GM19463 (cell line): ENCODE data around the gene SORL1.
A peak's percentile ranks its signal among the peaks of the same experiment; 100 is the strongest.

Experiments
- ATAC-seq: cut with Tn5 transposase; IDR thresholded peaks from one replicate; pipeline ENCODE4 v1.9.1; 2021; ENCODE audit warnings: mild to moderate bottlenecking, moderate library complexity; ENCODE audit not compliant: unreplicated experiment

The SORL1 gene

DNA sequence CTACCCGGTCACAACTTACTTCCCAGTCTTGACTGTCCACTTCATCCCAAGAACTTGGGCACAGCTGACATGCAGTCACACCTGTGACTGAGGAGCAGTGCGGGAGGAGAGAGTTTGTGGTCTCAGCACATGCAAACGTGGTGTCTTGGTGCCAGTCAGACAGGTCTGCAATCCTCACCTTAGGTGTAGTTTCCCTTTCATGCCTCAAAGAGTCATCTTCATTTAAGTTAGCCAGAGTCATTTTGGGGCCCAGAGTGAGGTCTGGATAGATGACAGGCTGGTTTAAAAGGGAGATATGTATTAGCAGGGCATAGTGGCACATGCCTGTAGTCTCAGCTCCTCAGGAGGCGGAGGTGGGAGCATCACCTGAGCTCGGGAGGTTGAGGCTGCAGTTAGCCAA is 109.1 kb downstream of the SORL1 start:
- ATAC-seq = no peak

DNA sequence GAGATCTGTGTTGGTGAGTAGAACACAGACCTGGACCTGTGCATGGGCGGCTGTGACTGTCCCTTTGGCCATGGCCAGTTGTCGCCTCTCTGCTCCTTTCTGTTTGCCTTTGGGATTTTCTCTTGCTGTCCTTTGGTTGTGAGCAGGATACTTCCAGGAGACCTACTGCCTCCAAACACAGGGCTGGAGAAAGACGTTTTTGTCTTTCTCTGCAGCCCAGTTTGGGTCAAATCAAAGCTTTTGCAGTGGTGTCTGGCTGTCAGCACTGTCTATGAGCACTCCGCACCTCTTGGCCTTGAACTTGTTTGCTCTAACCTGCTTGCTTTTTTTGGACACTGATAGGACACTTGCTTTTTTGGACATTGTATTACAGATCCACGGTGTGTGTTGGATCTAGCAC is 109.6 kb downstream of the SORL1 start:
- ATAC-seq = no peak

- ATAC-seq = no peak
Measured at GRCh38 chr11:121563003-121563402, 110.9 kb downstream of the SORL1 start.

DNA sequence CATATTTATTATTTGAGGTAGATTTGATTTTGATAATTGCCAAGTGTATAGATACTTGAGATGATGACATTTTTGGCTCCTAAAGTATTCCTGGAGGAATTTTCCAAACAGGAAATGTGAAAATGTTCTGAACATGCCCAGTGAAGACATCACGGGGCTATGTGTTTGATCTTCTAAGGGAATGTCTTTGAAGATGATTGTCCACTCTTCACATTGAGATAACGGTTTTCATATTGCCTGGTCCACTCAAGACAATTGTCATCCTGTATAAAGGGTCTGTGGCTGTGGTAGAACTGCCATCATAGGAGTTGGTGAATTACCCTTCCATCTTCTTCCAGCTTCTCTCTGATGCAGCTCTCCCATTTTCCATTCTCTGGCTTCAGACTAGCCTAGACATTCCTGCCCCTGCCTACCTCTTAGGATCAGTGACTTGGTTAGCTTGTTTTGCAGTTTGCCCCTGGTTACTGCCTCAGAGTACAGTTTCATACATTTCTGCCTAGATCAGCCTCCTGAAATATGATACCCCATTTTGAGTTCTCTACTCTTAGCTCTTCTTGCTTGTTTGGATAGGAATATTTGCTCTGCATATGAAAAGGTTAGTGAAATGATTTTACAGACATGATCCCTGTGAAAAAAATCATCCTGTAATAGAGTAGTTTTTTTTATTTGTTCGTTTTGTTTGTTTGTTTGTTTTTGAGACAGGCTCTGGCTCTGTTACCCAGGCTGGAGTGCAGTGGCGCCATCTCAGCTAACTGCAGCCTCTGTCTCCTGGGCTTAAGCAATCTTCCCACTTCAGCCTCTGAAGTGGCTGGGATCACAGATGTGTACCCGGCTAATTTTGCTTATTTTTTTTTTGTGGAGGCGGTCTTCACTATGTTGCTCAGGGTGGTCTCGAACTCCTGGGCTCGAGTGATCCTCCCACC is 112.0 kb downstream of the SORL1 start:
- ATAC-seq = no peak

GRCh38 chr11:121564948-121565684 is 113.0 kb downstream of the SORL1 start:
- no peak for ATAC-seq

GRCh38 chr11:121566279-121567168 is 114.4 kb downstream of the SORL1 start:
- ATAC-seq = no peak

DNA sequence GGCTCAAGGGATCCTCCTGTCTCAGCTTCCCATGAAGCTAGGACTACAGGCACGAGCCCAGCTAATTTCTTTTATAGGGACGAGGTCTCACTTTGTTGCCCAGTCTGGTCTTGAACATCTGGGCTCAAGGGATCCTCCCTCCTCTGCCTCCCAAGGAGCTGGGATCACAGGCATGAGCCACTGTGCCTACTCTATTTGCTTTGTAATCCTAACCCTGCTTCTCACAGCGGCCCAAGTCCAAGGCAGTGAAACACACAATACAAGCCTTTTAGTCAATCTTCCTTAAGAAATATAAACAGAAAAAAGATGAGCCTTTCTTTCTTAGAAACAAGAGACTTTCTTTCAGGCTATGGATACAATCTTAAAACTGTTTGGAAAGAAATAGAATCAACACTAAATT is 115.9 kb downstream of the SORL1 start:
- no peak for ATAC-seq

DNA sequence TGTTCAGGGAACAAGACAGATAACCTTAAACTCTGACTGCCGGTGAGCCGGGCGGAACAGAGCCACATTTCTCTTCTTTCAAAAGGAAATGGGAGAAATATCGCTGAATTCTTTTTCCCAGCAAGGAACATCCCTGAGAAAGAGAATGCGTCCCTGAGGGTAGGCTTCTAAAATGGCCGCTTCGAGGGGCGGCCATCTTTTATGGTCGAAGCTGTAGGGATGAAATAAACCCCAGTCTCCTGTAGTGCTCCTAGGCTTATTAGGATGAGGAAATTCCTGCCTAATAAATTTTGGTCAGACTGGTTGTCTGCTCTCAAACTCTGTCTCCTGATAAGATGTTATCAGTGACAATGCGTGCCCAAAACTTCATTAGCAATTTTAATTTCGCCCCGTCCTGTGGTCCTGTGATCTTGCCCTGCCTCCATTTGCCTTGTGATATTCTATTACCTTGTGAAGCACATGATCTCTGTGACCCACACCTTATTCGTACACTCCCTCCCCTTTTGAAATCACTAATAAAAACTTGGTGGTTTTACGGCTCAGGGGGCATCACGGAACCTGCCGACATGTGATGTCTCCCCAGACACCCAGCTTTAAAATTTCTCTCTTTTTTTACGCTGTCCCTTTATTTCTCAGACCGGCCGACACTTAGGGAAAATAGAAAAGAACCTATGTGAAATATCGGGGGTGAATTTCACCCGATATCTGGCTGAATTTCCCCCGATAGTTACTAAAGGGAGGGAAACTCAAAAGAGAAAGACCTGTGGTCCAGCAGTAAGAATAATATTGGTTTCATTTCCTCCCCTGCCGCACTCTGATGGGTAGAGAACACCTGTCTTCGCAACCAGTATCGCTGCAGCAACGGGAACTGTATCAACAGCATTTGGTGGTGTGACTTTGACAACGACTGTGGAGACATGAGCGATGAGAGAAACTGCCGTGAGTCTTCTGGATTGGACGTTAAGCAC is 117.5 kb downstream of the SORL1 start:
- peak; percentile 95 for ATAC-seq

DNA sequence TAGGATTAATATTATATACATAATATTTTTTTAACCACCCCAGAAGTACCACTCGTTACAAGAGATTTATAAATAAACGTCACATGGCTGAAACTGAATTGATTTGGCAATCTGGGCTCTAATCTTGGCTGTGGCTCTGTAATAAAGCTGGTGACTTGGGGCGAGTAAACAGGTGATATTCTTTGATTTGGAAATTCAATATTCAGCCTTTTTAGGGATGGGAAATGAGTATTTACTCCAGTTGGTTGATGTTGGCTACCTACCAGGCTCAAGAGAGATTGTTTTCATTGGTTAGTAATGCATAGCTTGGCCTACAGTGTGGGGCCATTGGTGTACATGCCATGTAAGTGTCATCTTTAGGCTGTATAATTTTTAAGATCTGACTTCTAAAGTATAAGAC is 118.3 kb downstream of the SORL1 start:
- ATAC-seq = no peak

- no peak for ATAC-seq
Measured at GRCh38 chr11:121571506-121571905, 119.4 kb downstream of the SORL1 start.

GRCh38 chr11:121572571-121573059 is 120.5 kb downstream of the SORL1 start:
- ATAC-seq = no peak

GRCh38 chr11:121574801-121575200 is 122.7 kb downstream of the SORL1 start:
- ATAC-seq = no peak

GRCh38 chr11:121575250-121575962 is 123.3 kb downstream of the SORL1 start:
- peak; percentile 75 for ATAC-seq

DNA sequence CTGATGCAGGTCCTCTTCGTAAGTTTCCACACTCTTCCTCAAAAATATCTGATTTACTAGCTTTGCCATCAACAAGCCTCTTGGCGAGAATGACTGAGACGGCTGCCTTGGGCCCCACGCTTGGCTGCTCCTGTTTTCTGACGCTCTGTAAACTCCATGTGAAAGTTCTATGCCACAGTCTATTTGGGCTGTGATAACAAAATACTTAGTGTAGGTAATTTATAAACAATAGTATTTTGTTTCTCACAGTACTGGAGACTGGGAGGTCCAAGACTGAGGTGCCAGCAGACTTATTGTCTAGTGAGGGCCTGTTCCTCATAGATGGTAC is 123.8 kb downstream of the SORL1 start:
- ATAC-seq = peak; percentile 34

- ATAC-seq = no peak
Measured at GRCh38 chr11:121576531-121576930, 124.4 kb downstream of the SORL1 start.

DNA sequence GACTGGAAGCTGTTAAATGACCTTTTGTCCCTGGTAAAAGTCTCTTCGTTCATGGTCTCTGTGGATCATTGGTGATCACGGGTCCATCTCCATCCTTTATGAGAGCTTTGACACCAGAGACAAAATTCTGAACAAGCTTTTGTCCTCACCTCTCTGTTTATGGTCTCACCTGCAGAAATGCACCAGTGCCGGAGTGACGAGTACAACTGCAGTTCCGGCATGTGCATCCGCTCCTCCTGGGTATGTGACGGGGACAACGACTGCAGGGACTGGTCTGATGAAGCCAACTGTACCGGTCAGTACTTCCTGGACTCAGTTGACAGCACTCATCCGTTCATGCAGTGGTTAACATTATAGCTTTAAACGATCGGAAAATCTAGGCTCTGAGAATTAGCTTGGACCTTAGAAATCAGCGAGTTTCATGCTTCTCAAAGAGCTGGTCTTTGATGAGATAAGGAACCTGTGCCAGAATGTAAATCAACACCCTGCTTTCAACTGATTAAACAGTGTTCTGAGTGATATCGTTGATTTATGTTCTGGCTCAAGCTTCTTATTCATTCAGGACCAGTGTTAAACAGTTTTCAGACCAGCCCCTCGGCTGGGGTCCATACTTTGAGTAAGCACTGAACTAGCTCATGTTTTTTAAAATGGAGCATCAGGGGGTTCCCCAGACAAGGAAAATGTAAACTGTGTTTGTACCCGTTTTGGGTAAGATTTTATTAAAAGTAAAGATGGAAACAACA is 125.2 kb downstream of the SORL1 start:
- ATAC-seq = no peak

DNA sequence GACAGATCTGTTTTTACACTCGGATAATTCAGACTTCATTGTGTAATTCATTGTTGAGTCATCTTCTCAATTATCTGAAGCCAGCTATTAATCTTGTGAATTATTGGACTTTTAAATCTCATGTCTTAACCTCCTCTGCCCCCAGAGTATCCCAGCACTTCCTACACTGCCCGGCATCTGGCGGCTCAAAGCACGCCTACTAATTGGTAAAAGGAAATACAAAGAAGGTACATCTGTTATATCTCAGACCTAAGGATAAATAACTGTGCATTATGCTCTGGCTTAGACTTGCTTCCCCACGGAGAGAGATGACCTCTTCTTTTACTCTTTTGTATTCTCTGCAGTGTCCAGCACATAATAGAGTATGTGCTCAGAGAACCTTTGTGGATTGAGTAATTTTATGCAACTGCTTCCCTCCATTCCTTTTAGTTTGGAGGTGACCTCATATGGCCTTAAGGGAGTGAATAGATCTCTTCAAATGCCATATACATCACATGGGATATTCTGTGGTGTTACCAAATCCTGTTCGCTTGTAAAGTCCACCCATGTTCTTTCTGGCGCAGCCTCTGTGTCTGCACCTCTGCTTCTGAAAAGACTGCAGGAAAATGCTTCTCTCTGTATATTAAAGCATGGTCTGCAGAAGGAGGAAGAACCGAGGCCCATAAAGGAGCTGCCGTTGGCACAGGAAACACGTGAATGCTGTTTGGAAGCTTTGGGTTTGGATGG is 126.3 kb downstream of the SORL1 start:
- no peak for ATAC-seq

DNA sequence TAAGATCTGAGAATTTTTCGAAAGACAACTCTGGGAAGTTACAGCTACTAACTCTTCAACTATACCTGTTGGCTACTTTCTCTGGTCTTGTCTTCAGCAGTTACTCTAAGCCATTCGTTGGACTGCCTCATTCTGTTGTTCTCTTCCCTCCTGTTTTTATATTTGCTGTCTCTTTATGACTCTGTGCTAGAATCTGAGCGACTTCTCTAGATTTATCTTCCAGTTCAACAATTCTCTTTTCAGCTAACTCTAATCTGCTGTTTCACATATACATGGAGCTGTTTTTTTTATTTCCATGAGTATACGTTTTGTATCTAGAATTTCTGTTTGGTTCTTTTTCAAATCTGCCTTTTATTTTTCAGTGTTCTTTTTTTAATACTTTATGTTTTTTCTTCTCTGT is 128.0 kb downstream of the SORL1 start:
- ATAC-seq = no peak
